Thyroid gland (tissue), 4 donors: ENCODE results near the gene RAI14. TPM values are rescaled to one million over a fixed set of nuclear protein-coding genes. Genes with fewer than 3 reads are reported as not detected.

Source experiments
- DNase-seq, 2 donors: peaks; one replicate each; pipeline ENCODE4 v3.0.0-alpha.2; 2019
- H3K27ac ChIP-seq, 3 donors: fragments of 200-600 bp; sonication (generic); 1 replicate in 2 of 3; 2 replicates in 1 of 3; pipeline ENCODE4 v1.5.1; 2016 to 2019; ENCODE audit warnings: mild to moderate bottlenecking in 1 of 3, moderate library complexity in 1 of 3
- H3K27me3 ChIP-seq: fragments of 200-600 bp; sonication (generic); one replicate; pipeline ENCODE4 v1.5.1; 2019
- H3K36me3 ChIP-seq, 2 donors: fragments of 200-600 bp; sonication (generic); one replicate each; pipeline ENCODE4 v1.5.1; 2016 to 2019
- H3K4me1 ChIP-seq, 2 donors: fragments of 200-600 bp; sonication (generic); one replicate each; pipeline ENCODE4 v1.5.1; 2017 to 2019
- H3K4me3 ChIP-seq, 3 donors: fragments of 200-600 bp; sonication (generic); replicated peaks in 1 of 3; 1 replicate in 2 of 3; 2 replicates in 1 of 3; pipeline ENCODE4 v1.5.1; 2016; ENCODE audit warnings: mild to moderate bottlenecking in 1 of 3
- H3K9me3 ChIP-seq: fragments of 200-600 bp; sonication (generic); one replicate; pipeline ENCODE4 v1.5.1; 2017
- POLR2A ChIP-seq, 2 donors: fragments of 450-650 bp; IDR thresholded peaks; one replicate each; pipeline ENCODE4 v1.6.1; 2017; ENCODE audit warnings: antibody characterized with exemption in 2 of 2, mild to moderate bottlenecking in 2 of 2, moderate library complexity in 1 of 2
- WGBS, 2 donors: methylation state at CpG; one replicate each; pipeline ENCODE4 v1.1.5; 2017; 5-methylcytosine and 5-hydroxymethylcytosine counted together
- intact Hi-C: fragments of 100-400 bp; cut with DNase I; formaldehyde crosslinking; loops from one replicate; pipeline ENCODE4 v1.15.1; 2023
- total RNA-seq, 4 donors: library from RNA; depleted of rRNA; stranded (reverse); fragments of >200 nt; gene quantifications; one replicate each; pipeline ENCODE4 v1.2.3, GENCODE V29; 2016
- TF ChIP-seq, protein P1 (sequence below), 6 experiments: fragments of 200-600 bp in 3 of 6; fragments of 450-650 bp in 3 of 6; sonication (generic) in 3 of 6; IDR thresholded peaks; one replicate each; pipeline ENCODE4 v1.5.1; 2016 to 2019; ENCODE audit warnings: antibody characterized with exemption in 6 of 6, mild to moderate bottlenecking in 2 of 6, inconsistent platforms in 1 of 6, moderate library complexity in 1 of 6

The RAI14 gene
- total RNA-seq, 4 donors from 2014 or later = 16.9 to 23.5 (median 20.8) TPM

DNA sequence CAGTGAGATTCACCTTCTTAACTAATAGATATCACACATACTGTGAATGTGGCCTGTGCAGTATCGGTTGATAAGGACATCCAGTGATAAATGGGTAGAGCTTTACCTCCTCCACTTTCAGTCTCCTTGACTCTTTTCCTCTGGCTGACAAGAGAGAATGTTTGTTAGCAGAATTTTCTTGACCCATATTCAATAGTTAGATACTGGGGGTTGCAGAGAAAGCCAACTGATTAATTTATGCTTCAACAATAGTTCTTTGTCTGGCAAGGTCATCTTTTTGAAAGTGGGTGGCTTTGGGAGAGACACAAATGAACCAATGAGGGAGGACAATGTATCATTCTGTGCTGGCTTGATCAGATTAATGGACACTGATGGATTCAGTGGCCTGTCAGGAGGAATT lies 213.1 kb downstream of the RAI14 start:
- Histone ChIP-seq H3K9me3 (no peaks in the 10 kb centered on the region), H3K27me3 (no peaks in the 10 kb centered on the region), H3K36me3 (no peaks in the 10 kb centered on the region), H3K4me1 (no peaks in the 10 kb centered on the region), H3K27ac (no peak overlapping the region), H3K4me3 (no peak overlapping the region)
- no peak for DNase-seq
- TF ChIP-seq, protein P1, sequence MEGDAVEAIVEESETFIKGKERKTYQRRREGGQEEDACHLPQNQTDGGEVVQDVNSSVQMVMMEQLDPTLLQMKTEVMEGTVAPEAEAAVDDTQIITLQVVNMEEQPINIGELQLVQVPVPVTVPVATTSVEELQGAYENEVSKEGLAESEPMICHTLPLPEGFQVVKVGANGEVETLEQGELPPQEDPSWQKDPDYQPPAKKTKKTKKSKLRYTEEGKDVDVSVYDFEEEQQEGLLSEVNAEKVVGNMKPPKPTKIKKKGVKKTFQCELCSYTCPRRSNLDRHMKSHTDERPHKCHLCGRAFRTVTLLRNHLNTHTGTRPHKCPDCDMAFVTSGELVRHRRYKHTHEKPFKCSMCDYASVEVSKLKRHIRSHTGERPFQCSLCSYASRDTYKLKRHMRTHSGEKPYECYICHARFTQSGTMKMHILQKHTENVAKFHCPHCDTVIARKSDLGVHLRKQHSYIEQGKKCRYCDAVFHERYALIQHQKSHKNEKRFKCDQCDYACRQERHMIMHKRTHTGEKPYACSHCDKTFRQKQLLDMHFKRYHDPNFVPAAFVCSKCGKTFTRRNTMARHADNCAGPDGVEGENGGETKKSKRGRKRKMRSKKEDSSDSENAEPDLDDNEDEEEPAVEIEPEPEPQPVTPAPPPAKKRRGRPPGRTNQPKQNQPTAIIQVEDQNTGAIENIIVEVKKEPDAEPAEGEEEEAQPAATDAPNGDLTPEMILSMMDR (IDR thresholded peaks at IDR 0.05) = no peak
- TF ChIP-seq POLR2A (IDR thresholded peaks at IDR 0.05) = no peak
- 88 to 98% methylated on average over 1 of the region's 1 CpG for WGBS, 2 donors
- intact Hi-C loops = no loop called here

DNA sequence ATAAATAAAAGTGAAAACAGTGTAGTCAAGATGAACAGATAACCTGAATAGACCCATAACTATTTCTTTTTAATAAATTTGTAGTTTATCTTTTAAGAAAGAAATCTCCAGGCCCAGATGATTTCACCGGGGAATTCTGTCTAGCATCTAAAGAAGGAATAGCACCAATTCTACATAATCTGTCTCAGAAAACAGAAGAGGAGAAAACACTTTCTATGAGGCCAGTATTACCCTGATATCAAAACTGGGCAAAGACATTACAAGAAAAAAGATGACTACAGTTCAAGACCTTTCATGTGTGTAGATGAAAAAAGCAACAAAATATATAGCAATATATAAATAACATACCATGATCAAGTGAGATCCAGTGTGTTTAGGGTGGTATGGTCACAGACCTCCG lies 214.3 kb downstream of the RAI14 start:
- 95% methylated on average over 2 of the region's 2 CpGs for WGBS, 2 donors
- DNase-seq = no peak

DNA sequence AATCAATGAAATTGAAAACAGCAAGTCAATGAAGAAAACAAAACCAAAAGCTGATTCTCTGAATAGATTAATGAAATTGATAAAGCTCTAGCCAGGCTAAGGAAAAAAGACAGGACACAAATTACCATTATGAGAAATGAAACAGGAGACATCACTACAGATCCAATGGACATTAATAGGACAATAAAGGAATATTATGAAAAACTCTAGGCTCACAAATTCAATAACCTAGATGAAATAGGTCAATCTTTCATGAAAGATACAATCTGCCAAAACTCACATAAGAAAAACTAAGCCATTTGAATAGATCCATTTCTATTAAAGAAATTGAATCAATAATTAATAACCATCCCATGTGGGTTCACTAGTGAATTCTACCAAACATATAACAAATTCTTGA lies 220.1 kb downstream of the RAI14 start:
- H3K36me3 ChIP-seq = no peaks in the 10 kb centered on the region
- intact Hi-C loops = no loop called here
- TF ChIP-seq, protein P1 (IDR thresholded peaks at IDR 0.05) = no peak
- no peak for TF ChIP-seq POLR2A (IDR thresholded peaks at IDR 0.05)
- H3K27ac ChIP-seq = no peak overlapping the region
- H3K4me1 ChIP-seq = no peaks in the 10 kb centered on the region
- no peak for DNase-seq
- H3K4me3 ChIP-seq = no peak overlapping the region
- no peaks in the 10 kb centered on the region for H3K27me3 ChIP-seq
- no peaks in the 10 kb centered on the region for H3K9me3 ChIP-seq

More for the DNA sequence above, 214.3 kb downstream of the RAI14 start:
- H3K36me3 ChIP-seq = no peaks in the 10 kb centered on the region
- no peaks in the 10 kb centered on the region for H3K4me1 ChIP-seq
- no peaks in the 10 kb centered on the region for H3K9me3 ChIP-seq
- no peak overlapping the region for H3K4me3 ChIP-seq
- no peak for TF ChIP-seq POLR2A (IDR thresholded peaks at IDR 0.05)
- TF ChIP-seq, protein P1 (IDR thresholded peaks at IDR 0.05) = no peak
- intact Hi-C loops = no loop called here
- H3K27me3 ChIP-seq = no peaks in the 10 kb centered on the region
- no peak overlapping the region for H3K27ac ChIP-seq

DNA sequence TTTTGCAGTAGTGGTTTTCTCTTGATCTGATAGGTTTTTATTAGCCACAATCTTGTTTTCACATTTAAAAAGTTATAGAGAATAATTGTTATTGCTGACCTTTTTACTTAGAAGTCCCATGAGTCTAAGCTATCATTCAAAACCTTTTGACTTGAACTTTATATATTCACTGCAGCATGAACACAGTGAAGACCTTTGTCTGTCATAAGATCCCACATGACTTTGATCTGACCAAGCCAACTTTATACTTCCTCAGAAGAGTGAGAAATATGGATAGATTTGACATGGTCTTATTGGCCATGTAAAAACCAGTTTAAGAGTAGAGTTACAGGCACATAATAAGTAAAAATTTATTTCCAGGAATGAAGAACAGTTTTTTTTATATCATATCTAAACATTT lies 225.1 kb downstream of the RAI14 start:
- Histone ChIP-seq H3K4me1 (no peaks in the 10 kb centered on the region), H3K9me3 (no peaks in the 10 kb centered on the region), H3K4me3 (no peak overlapping the region), H3K27me3 (no peaks in the 10 kb centered on the region), H3K27ac (no peak overlapping the region), H3K36me3 (no peaks in the 10 kb centered on the region)
- intact Hi-C loops = no loop called here
- TF ChIP-seq, protein P1 (IDR thresholded peaks at IDR 0.05) = no peak
- TF ChIP-seq POLR2A (IDR thresholded peaks at IDR 0.05) = no peak
- DNase-seq = no peak

Other genes with a start within 250 kb of the RAI14 start
- gene TTC23L, start 182.8 kb downstream of the RAI14 start, total RNA-seq = 1 to 10 TPM in 1 of 4 donors, under 1 TPM in 3; 0.45 to 7.1 (median 0.75) TPM